Esophagus muscularis mucosa (tissue), 4 donors: ENCODE results near the gene TMEM235. TPM values are rescaled to one million over a fixed set of nuclear protein-coding genes. Genes with fewer than 3 reads are reported as not detected.
A peak's percentile ranks its signal among the peaks of the same experiment; 100 is the strongest.

Experiments used
- DNase-seq: peaks from one replicate; pipeline ENCODE4 v3.0.0-alpha.2; 2017; ENCODE audit errors: extremely low spot score
- H3K27ac ChIP-seq, 4 donors: fragments of 200-600 bp; sonication (generic); replicated peaks in 1 of 4; 1 replicate in 3 of 4; 2 replicates in 1 of 4; pipeline ENCODE4 v1.5.1; 2016 to 2019; ENCODE audit warnings: mild to moderate bottlenecking in 1 of 4
- H3K27me3 ChIP-seq, 4 donors: fragments of 200-600 bp; sonication (generic); one replicate each; pipeline versions ENCODE4 v1.5.1 to v1.6.0; 2016 to 2019
- H3K36me3 ChIP-seq, 4 donors: fragments of 200-600 bp; sonication (generic); one replicate each; pipeline ENCODE4 v1.5.1; 2016 to 2019
- H3K4me1 ChIP-seq, 4 donors: fragments of 200-600 bp; sonication (generic); one replicate each; pipeline ENCODE4 v1.5.1; 2016 to 2019
- H3K4me3 ChIP-seq, 4 donors: fragments of 200-600 bp; sonication (generic); 1 replicate in 2 of 4; 2 replicates in 2 of 4; pipeline ENCODE4 v1.5.1; 2016 to 2019; ENCODE audit warnings: mild to moderate bottlenecking in 4 of 4, moderate library complexity in 1 of 4
- H3K9me3 ChIP-seq, 4 donors: fragments of 200-600 bp; sonication (generic); 1 replicate in 3 of 4; 2 replicates in 1 of 4; pipeline ENCODE4 v1.5.1; 2016 to 2019
- EP300 ChIP-seq: sonication (generic); formaldehyde crosslinking; IDR thresholded peaks from one replicate; pipeline ENCODE4 v1.6.1; 2017; ENCODE audit warnings: antibody characterized with exemption
- POLR2A ChIP-seq: fragments of 450-650 bp; IDR thresholded peaks from one replicate; pipeline ENCODE4 v1.6.1; 2017; ENCODE audit warnings: antibody characterized with exemption, moderate library complexity, mild to moderate bottlenecking, low read depth
- POLR2AphosphoS5 ChIP-seq, 2 donors: sonication (generic); formaldehyde crosslinking; IDR thresholded peaks; one replicate each; pipeline ENCODE4 v1.6.1; 2017; ENCODE audit warnings: antibody characterized with exemption in 2 of 2
- WGBS: methylation state at CpG from one replicate; pipeline ENCODE4 v1.1.5; 2018; 5-methylcytosine and 5-hydroxymethylcytosine counted together
- intact Hi-C: fragments of 100-400 bp; cut with DNase I; formaldehyde crosslinking; loops from one replicate; pipeline ENCODE4 v1.15.1; 2023
- total RNA-seq, 4 donors: library from RNA; depleted of rRNA; stranded (reverse); fragments of >200 nt; gene quantifications; one replicate each; pipeline versions ENCODE4 v1.1.0 to v1.2.1, GENCODE V29; 2016
- TF ChIP-seq, protein P1 (sequence below), 3 experiments: fragments of 200-600 bp in 2 of 3; fragments of 450-650 bp in 1 of 3; sonication (generic) in 2 of 3; IDR thresholded peaks; one replicate each; pipeline ENCODE4 v1.5.1; 2017 to 2019; ENCODE audit warnings: antibody characterized with exemption in 3 of 3, mild to moderate bottlenecking in 2 of 3, moderate library complexity in 1 of 3

TMEM235 gene
- total RNA-seq, 4 donors from 2014 or later: not detected

DNA sequence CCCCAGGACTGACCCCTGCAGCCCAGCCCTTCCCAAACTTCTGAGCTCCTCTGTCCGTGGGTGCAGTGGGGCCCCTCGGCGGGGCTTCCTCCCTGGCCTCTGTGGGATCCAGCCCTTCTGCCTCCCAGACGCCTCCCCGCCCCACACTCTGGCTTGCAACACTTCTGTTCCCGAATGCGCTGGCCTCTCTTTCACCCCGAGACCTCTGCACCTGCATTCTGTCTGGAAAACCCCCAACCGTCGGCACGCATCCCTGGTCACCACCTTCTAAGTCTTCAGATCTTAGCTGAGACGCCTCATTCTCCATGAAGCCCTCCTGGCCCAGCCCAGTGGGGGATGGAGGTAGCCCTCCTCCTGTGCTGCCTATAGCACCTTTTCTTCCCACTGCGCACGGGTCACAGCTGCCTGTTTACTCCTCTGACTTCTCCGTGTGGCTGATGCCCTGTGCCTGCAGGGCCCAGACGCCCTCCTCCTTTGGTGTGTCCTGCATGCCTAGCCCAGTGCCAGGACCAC is 26.4 kb downstream of the TMEM235 start:
- Histone ChIP-seq H3K27me3 (no peaks in the 10 kb centered on the region), H3K4me1 (peaks cover 27 to 47% (median 39%) of the 10 kb centered on the region in 4 donors), H3K9me3 (no peaks in the 10 kb centered on the region), H3K36me3 (no peaks in the 10 kb centered on the region), H3K27ac (peak overlapping the region; percentile 29 to 76 (median 62)), H3K4me3 (no peak overlapping the region)
- intact Hi-C loops: no loop called here
- DNase-seq: no peak
- TF ChIP-seq POLR2A: no peak
- TF ChIP-seq, protein P1, sequence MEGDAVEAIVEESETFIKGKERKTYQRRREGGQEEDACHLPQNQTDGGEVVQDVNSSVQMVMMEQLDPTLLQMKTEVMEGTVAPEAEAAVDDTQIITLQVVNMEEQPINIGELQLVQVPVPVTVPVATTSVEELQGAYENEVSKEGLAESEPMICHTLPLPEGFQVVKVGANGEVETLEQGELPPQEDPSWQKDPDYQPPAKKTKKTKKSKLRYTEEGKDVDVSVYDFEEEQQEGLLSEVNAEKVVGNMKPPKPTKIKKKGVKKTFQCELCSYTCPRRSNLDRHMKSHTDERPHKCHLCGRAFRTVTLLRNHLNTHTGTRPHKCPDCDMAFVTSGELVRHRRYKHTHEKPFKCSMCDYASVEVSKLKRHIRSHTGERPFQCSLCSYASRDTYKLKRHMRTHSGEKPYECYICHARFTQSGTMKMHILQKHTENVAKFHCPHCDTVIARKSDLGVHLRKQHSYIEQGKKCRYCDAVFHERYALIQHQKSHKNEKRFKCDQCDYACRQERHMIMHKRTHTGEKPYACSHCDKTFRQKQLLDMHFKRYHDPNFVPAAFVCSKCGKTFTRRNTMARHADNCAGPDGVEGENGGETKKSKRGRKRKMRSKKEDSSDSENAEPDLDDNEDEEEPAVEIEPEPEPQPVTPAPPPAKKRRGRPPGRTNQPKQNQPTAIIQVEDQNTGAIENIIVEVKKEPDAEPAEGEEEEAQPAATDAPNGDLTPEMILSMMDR (IDR thresholded peaks at IDR 0.05): no peak
- peak; percentile 31 for TF ChIP-seq EP300
- 71% methylated on average over 16 of the region's 16 CpGs for WGBS

DNA sequence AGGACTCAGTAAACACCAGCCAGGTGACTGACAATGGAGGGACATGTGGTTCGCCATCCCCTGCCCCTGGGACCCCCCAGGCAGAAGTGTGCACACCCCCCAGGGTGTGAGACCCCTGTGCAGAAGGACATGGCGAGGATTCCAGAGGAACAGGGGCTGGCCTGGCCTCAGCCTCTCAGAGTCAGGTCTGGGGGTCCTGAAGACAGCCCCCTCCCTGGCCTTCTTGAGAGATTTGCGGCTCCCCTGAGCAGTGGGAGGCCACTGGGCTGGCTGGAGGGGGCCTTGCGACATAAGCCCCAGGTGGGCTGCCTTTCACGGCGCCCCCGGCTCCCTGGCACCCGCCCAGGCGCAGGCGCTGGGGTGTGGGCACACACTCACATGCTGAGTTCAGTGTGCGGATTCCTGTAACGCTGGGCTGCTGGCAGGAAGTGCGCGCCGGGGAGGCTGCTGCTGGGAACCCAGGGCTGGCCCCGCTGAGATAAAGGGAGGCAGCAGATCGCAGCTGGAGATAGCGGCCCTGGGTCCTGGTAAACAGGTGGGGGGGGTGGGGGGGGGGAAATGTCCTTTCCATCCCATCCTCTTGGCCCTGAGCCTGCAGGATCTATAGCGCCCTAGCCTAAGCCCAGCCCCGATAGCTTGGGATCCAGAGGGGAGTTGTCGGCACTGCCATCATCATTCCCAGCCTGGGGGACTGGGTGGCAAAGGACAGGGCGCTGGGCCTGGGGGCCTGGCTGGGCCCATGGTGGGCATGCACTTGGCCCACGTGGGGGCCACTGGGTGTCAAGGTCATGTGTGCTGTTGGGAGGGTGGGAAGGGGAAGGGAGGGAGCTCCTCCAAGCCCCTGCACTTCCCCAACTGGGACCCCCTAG is 27.1 kb downstream of the TMEM235 start:
- 25% methylated on average over 11 of the region's 23 CpGs for WGBS
- H3K4me3 ChIP-seq: no peak overlapping the region
- no peak for DNase-seq
- intact Hi-C loops: no loop called here
- no peaks in the 10 kb centered on the region for H3K36me3 ChIP-seq
- TF ChIP-seq, protein P1 (IDR thresholded peaks at IDR 0.05): no peak
- peak; percentile 10 to 36 for TF ChIP-seq POLR2AphosphoS5 (IDR thresholded peaks at IDR 0.05)
- TF ChIP-seq EP300: peak; percentile 83
- no peak for TF ChIP-seq POLR2A
- no peaks in the 10 kb centered on the region for H3K9me3 ChIP-seq
- H3K4me1 ChIP-seq: peaks cover 33 to 44% (median 38%) of the 10 kb centered on the region in 4 donors
- H3K27ac ChIP-seq: peak overlapping the region; percentile 29 to 76 (median 62)
- H3K27me3 ChIP-seq: no peaks in the 10 kb centered on the region

DNA sequence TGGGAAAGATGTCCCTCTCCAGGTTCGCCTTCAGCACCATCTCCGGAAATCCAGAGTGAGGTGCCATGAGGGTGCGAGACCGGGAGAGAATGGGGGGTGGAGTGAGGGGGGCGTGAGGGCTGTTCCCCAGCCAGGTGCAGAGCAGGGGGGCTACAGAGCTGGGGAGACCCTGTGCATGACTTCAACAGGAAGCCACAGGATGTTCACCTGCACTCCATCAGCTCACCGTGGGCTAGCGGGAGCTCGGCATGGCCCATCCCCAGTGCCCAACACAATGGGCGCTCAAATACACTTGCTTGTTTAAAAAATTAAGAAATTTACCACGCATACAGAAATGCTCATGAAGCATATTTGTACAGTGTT is 27.7 kb downstream of the TMEM235 start:
- Histone ChIP-seq H3K27me3 (no peaks in the 10 kb centered on the region), H3K27ac (peak overlapping the region; percentile 23 to 76 (median 44)), H3K4me3 (no peak overlapping the region), H3K9me3 (no peaks in the 10 kb centered on the region), H3K36me3 (no peaks in the 10 kb centered on the region), H3K4me1 (peaks cover 30 to 44% (median 36%) of the 10 kb centered on the region in 4 donors)
- no peak for TF ChIP-seq POLR2AphosphoS5 (IDR thresholded peaks at IDR 0.05)
- TF ChIP-seq EP300: no peak
- TF ChIP-seq, protein P1 (IDR thresholded peaks at IDR 0.05): no peak
- TF ChIP-seq POLR2A: no peak
- intact Hi-C loops: no loop called here
- 68% methylated on average over 10 of the region's 10 CpGs for WGBS
- no peak for DNase-seq

- intact Hi-C loops: no loop called here
- no peaks in the 10 kb centered on the region for H3K27me3 ChIP-seq
- H3K4me1 ChIP-seq: peaks cover 16 to 28% (median 21%) of the 10 kb centered on the region in 4 donors
- H3K36me3 ChIP-seq: no peaks in the 10 kb centered on the region
- no peak for DNase-seq
- WGBS: 83% methylated on average over 3 of the region's 23 CpGs
- TF ChIP-seq, protein P1 (IDR thresholded peaks at IDR 0.05): no peak
- no peak for TF ChIP-seq POLR2A
- TF ChIP-seq EP300: peak; percentile 78
- TF ChIP-seq POLR2AphosphoS5 (IDR thresholded peaks at IDR 0.05): peak; percentile 27 to 45
- H3K9me3 ChIP-seq: no peaks in the 10 kb centered on the region
- H3K27ac ChIP-seq: peak overlapping the region; percentile 35 to 72 (median 48)
- H3K4me3 ChIP-seq: no peak overlapping the region
Observed at GRCh38 chr17:78263063-78263735, 31.8 kb downstream of the TMEM235 start.
